GM12878 (cell line): ENCODE results near the gene CMTM5. TPM values are rescaled to one million over a fixed set of nuclear protein-coding genes. Genes with fewer than 3 reads are reported as not detected.

Source experiments
- ATAC-seq: fragments of 200-7000 bp; cut with Tn5 transposase; 3 replicates; pipeline ENCODE4 v1.9.1; 2020; ENCODE audit warnings: mild to moderate bottlenecking, moderate library complexity
- BruUV-seq: library from RNA; stranded (reverse); fragments of 400-500 nt; replicated peaks from 2 replicates; lab custom pipeline; 2021; lab: Mats Ljungman, UMichigan
- CTCF ChIA-PET: fragments of 300-600 bp; sonication (Branson Sonifier 250); formaldehyde crosslinking; extraction: SDS; loops from one replicate; lab custom pipeline; 2021; ENCODE audit warnings: inconsistent platforms; lab: Yijun Ruan, JAX
- POLR2A ChIA-PET: fragments of 350-600 bp; formaldehyde crosslinking; extraction: SDS; loops from one replicate; lab custom pipeline; 2021; ENCODE audit warnings: inconsistent platforms; lab: Charles Lee
- RAD21 ChIA-PET: fragments of 300-600 bp; sonication (Branson Sonifier 250); formaldehyde crosslinking; loops from one replicate; lab custom pipeline; 2023; ENCODE audit warnings: antibody characterized with exemption; ENCODE audit not compliant: unreplicated experiment; lab: Charles Lee
- SMC1A ChIA-PET: fragments of 300-600 bp; sonication (Branson Sonifier 250); formaldehyde crosslinking; loops from one replicate; lab custom pipeline; 2023; ENCODE audit not compliant: unreplicated experiment, uncharacterized antibody; lab: Charles Lee
- DNase-seq: peaks from one replicate; pipeline ENCODE4 v3.0.0-alpha.2; 2011; ENCODE audit warnings: low read depth, low spot score
- FAIRE-seq: peaks from 3 replicates; lab custom pipeline; 2011; peaks lifted over from hg19 to GRCh38; lab: Jason Lieb, UNC
- H2AFZ ChIP-seq: 2 replicates; pipeline ENCODE4 v1.6.0; 2011; ENCODE audit warnings: low read depth, low read length, control low read depth; ENCODE audit not compliant: control insufficient read depth
- H3K27ac ChIP-seq: 2 replicates; pipeline ENCODE4 v1.5.1; 2011; ENCODE audit warnings: control low read depth; ENCODE audit not compliant: control insufficient read depth, insufficient read depth
- H3K27me3 ChIP-seq, 2 experiments: replicated peaks in 1 of 2; 2 replicates each; pipeline versions ENCODE4 v1.6.0 to v1.6.1; 2011; ENCODE audit warnings: low read length in 1 of 2; ENCODE audit not compliant: control insufficient read depth in 2 of 2, insufficient read depth in 2 of 2
- H3K36me3 ChIP-seq, 2 experiments: 2 replicates each; pipeline ENCODE4 v1.5.1; 2011; ENCODE audit warnings: low read length in 1 of 2; ENCODE audit not compliant: control insufficient read depth in 2 of 2, insufficient read depth in 2 of 2
- H3K4me1 ChIP-seq: 2 replicates; pipeline ENCODE4 v1.6.1; 2011; ENCODE audit warnings: mild to moderate bottlenecking, low read length, moderate library complexity, mixed read lengths; ENCODE audit not compliant: control insufficient read depth, insufficient read depth
- H3K4me2 ChIP-seq: 2 replicates; pipeline ENCODE4 v1.6.0; 2011; ENCODE audit warnings: control low read depth; ENCODE audit not compliant: control insufficient read depth, insufficient read depth
- H3K4me3 ChIP-seq: fragments of 200-600 bp; sonication (generic); 2 replicates; pipeline ENCODE4 v1.5.1; 2016
- H3K79me2 ChIP-seq: 2 replicates; pipeline ENCODE4 v1.6.0; 2011; ENCODE audit warnings: low read length; ENCODE audit not compliant: control insufficient read depth, insufficient read depth
- H3K9ac ChIP-seq: 2 replicates; pipeline ENCODE4 v1.8.0; 2011; ENCODE audit warnings: low read length, control low read depth, mixed read lengths; ENCODE audit not compliant: control insufficient read depth, insufficient read depth
- H3K9me3 ChIP-seq: replicated peaks from 3 replicates; pipeline ENCODE4 v1.5.1; 2011; ENCODE audit warnings: mild to moderate bottlenecking, low read length; ENCODE audit not compliant: control insufficient read depth, insufficient read depth
- H4K20me1 ChIP-seq: 2 replicates; pipeline ENCODE4 v1.6.0; 2011; ENCODE audit not compliant: control insufficient read depth, insufficient read depth
- CHD4 ChIP-seq: fragments of 200-600 bp; sonication (generic); IDR thresholded peaks from 2 replicates; pipeline ENCODE4 v1.6.1; 2016; ENCODE audit warnings: mild to moderate bottlenecking
- EZH2 ChIP-seq: IDR thresholded peaks from 2 replicates; pipeline ENCODE4 v1.6.1; 2012; ENCODE audit warnings: low read depth, mild to moderate bottlenecking, control low read depth, inconsistent platforms, low read length, borderline replicate concordance; ENCODE audit not compliant: control insufficient read depth
- GATAD2B ChIP-seq: fragments of 450-650 bp; conservative IDR thresholded peaks from 2 replicates; pipeline ENCODE4 v1.6.1; 2017; ENCODE audit warnings: low read depth, mild to moderate bottlenecking, moderate library complexity
- JUNB ChIP-seq: IDR thresholded peaks from 2 replicates; pipeline ENCODE4 v1.6.1; 2016; ENCODE audit warnings: antibody characterized with exemption, mild to moderate bottlenecking
- MEF2A ChIP-seq: IDR thresholded peaks from 2 replicates; pipeline ENCODE4 v1.6.1; 2011; ENCODE audit warnings: low read depth, mild to moderate bottlenecking, low read length, moderate library complexity; ENCODE audit not compliant: insufficient read depth
- NR2F1 ChIP-seq: fragments of 450-650 bp; conservative IDR thresholded peaks from 2 replicates; pipeline ENCODE4 v1.6.1; 2017; ENCODE audit warnings: mild to moderate bottlenecking
- NRF1 ChIP-seq: conservative IDR thresholded peaks from 2 replicates; pipeline ENCODE4 v1.6.1; 2011; ENCODE audit warnings: mild to moderate bottlenecking, low read depth, low read length, improper control_type of control experiment
- POLR2AphosphoS5 ChIP-seq: IDR thresholded peaks from 2 replicates; pipeline ENCODE4 v1.6.1; 2011; ENCODE audit warnings: mild to moderate bottlenecking, low read length, inconsistent platforms
- POU2F2 ChIP-seq: IDR thresholded peaks from 3 replicates; pipeline ENCODE4 v1.6.1; 2011; ENCODE audit warnings: low read depth, mild to moderate bottlenecking, low read length, borderline replicate concordance
- SP1 ChIP-seq: IDR thresholded peaks from one replicate; pipeline ENCODE4 v1.6.1; 2011; ENCODE audit warnings: low read depth, low read length
- STAT1 ChIP-seq: fragments of 450-650 bp; conservative IDR thresholded peaks from 2 replicates; pipeline ENCODE4 v1.6.1; 2014; ENCODE audit warnings: antibody characterized with exemption, mild to moderate bottlenecking
- TBL1XR1 ChIP-seq: IDR thresholded peaks from 2 replicates; pipeline ENCODE4 v1.6.1; 2012; ENCODE audit warnings: low read depth, low read length, improper control_type of control experiment
- USF1 ChIP-seq: IDR thresholded peaks from 2 replicates; pipeline ENCODE4 v1.6.1; 2011; ENCODE audit warnings: borderline replicate concordance, low read depth, mild to moderate bottlenecking, moderate library complexity, mixed read lengths, low read length; ENCODE audit not compliant: insufficient read depth; ENCODE audit errors: extremely low read length
- YBX1 ChIP-seq: fragments of 450-650 bp; IDR thresholded peaks from 2 replicates; pipeline ENCODE4 v1.6.1; 2016; ENCODE audit warnings: antibody characterized with exemption
- WGBS: methylation state at CpG from one replicate; pipeline ENCODE4 v1.1.6; 2016; ENCODE audit warnings: low lambda C conversion rate; ENCODE audit not compliant: insufficient replicate concordance, insufficient coverage; ENCODE audit errors: missing lambda C conversion rate; 5-methylcytosine and 5-hydroxymethylcytosine counted together
- in situ Hi-C: fragments of 300-500 bp; cut with MboI; formaldehyde crosslinking; loops from 9 replicates; pipeline ENCODE4 v1.14.3; 2018; ENCODE audit warnings: mixed read lengths
- intact Hi-C: fragments of 100-400 bp; cut with micrococcal nuclease; formaldehyde crosslinking; loops from one replicate; pipeline ENCODE4 v1.14.2; 2022; ENCODE audit not compliant: unreplicated experiment
- polyA plus RNA-seq, 11 experiments: library from polyadenylated mRNA; depleted of rRNA in 4 of 11; unstranded in 6 of 11; stranded (reverse) in 5 of 11; fragments of >200 nt; fragmentation: Nextera tagmentation in 4 of 11; fragmentation: Illumina TruSeq in 1 of 11; extraction: Ambion mirVana in 4 of 11; extraction: Trizol in 1 of 11; gene quantifications; 1 replicate in 1 of 11; 2 replicates in 10 of 11; pipeline versions ENCODE4 v1.2.1 to v1.2.3, GENCODE V29; 2011 to 2016; ENCODE audit warnings: inconsistent platforms in 2 of 11, missing spikeins in 2 of 11, low read depth in 1 of 11
- total RNA-seq, 4 experiments: library from RNA; depleted of rRNA in 3 of 4; stranded (reverse); fragments of >200 nt in 3 of 4; fragmentation: Illumina TruSeq in 1 of 4; extraction: Trizol in 1 of 4; gene quantifications; 2 replicates each; pipeline versions ENCODE4 v1.2.1 to v1.2.3, GENCODE V29; 2013 to 2021
- TF ChIP-seq, protein P1 (sequence below): IDR thresholded peaks from 2 replicates; pipeline ENCODE4 v1.6.1; 2012; ENCODE audit warnings: improper control_type of control experiment, low read depth, low read length; ENCODE audit not compliant: insufficient replicate concordance

Gene CMTM5
- total and polyA plus RNA-seq, 10 of the 15 experiments (the other 5 are each of a cell fraction or from before 2014, with no cell fraction given): not detected

DNA sequence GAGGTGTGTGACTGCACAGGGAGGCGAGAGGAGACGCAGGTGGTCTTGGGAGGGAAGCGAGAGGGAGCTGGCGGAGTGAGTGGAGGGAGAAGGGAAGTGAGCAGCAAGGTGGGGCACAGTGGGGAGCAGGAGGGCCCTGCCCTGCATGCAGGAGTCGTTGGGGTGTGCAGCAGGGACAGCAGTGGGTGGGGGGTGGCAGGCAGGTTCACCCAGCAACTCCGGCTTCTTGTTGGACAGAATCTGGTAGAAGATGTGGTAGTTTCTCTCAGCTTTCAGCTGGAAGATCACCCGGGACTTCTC is 26.2 kb downstream of the CMTM5 start:
- TF ChIP-seq, protein P1, sequence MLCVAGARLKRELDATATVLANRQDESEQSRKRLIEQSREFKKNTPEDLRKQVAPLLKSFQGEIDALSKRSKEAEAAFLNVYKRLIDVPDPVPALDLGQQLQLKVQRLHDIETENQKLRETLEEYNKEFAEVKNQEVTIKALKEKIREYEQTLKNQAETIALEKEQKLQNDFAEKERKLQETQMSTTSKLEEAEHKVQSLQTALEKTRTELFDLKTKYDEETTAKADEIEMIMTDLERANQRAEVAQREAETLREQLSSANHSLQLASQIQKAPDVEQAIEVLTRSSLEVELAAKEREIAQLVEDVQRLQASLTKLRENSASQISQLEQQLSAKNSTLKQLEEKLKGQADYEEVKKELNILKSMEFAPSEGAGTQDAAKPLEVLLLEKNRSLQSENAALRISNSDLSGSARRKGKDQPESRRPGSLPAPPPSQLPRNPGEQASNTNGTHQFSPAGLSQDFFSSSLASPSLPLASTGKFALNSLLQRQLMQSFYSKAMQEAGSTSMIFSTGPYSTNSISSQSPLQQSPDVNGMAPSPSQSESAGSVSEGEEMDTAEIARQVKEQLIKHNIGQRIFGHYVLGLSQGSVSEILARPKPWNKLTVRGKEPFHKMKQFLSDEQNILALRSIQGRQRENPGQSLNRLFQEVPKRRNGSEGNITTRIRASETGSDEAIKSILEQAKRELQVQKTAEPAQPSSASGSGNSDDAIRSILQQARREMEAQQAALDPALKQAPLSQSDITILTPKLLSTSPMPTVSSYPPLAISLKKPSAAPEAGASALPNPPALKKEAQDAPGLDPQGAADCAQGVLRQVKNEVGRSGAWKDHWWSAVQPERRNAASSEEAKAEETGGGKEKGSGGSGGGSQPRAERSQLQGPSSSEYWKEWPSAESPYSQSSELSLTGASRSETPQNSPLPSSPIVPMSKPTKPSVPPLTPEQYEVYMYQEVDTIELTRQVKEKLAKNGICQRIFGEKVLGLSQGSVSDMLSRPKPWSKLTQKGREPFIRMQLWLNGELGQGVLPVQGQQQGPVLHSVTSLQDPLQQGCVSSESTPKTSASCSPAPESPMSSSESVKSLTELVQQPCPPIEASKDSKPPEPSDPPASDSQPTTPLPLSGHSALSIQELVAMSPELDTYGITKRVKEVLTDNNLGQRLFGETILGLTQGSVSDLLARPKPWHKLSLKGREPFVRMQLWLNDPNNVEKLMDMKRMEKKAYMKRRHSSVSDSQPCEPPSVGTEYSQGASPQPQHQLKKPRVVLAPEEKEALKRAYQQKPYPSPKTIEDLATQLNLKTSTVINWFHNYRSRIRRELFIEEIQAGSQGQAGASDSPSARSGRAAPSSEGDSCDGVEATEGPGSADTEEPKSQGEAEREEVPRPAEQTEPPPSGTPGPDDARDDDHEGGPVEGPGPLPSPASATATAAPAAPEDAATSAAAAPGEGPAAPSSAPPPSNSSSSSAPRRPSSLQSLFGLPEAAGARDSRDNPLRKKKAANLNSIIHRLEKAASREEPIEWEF: no peak
- TF ChIP-seq STAT1: no peak
- TF ChIP-seq SP1: no peak
- no peak for TF ChIP-seq USF1
- no peak for TF ChIP-seq NRF1
- no peak for TF ChIP-seq JUNB
- TF ChIP-seq POU2F2: no peak
- no peak for TF ChIP-seq EZH2
- no peak for TF ChIP-seq TBL1XR1
- no peak for TF ChIP-seq YBX1
- TF ChIP-seq POLR2AphosphoS5: no peak
- no peak for TF ChIP-seq NR2F1
- TF ChIP-seq GATAD2B: no peak
- no peak for TF ChIP-seq CHD4
- no peak for TF ChIP-seq MEF2A
- TF ChIP-seq, all 136 proteins: peak for 0
- intact Hi-C loops: no loop called here
- Histone ChIP-seq H3K36me3 (no peaks in the 10 kb centered on the region), H3K4me2 (no peak overlapping the region), H3K79me2 (no peaks in the 10 kb centered on the region), H3K27ac (no peak overlapping the region), H3K4me3 (no peak overlapping the region), H4K20me1 (no peaks in the 10 kb centered on the region), H3K9me3 (no peaks in the 10 kb centered on the region), H3K27me3 (peaks cover 0 to under 1% of the 10 kb centered on the region in 2 experiments; a peak in 3 of 4 replicates), H3K4me1 (no peaks in the 10 kb centered on the region), H2AFZ (no peak overlapping the region), H3K9ac (no peak overlapping the region)
- in situ Hi-C loops: no loop called here
- ChIA-PET POLR2A (no interaction called here), RAD21 (no interaction called here), CTCF (no interaction called here), SMC1A (no interaction called here)
- ATAC-seq: no peak
- no peak for FAIRE-seq
- DNase-seq: no peak
- BruUV-seq: no TSS peak
- 29% methylated on average over 7 of the region's 7 CpGs for WGBS
